Calu3 (cell line): Measurements from ENCODE around the gene OCA2. TPM values are rescaled to one million over a fixed set of nuclear protein-coding genes. Genes with fewer than 3 reads are reported as not detected.

Experiments used
- BruUV-seq: library from RNA; stranded (reverse); fragments of 400-500 nt; replicated peaks from 2 replicates; lab custom pipeline; 2021; lab: Mats Ljungman, UMichigan
- CTCF ChIA-PET: fragments of 300-600 bp; sonication (Branson Sonifier 250); formaldehyde crosslinking; loops from one replicate; lab custom pipeline; 2022; ENCODE audit warnings: antibody characterized with exemption; lab: Charles Lee
- DNase-seq: peaks from one replicate; pipeline ENCODE4 v3.0.0; 2022
- H3K27ac Mint-ChIP-seq: one replicate; pipeline ENCODE4 v1.8.0; 2022; ENCODE audit warnings: mixed read lengths; ENCODE audit not compliant: unreplicated experiment
- H3K27me3 Mint-ChIP-seq: one replicate; pipeline ENCODE4 v1.8.0; 2022; ENCODE audit warnings: mixed read lengths; ENCODE audit not compliant: unreplicated experiment
- H3K36me3 Mint-ChIP-seq: one replicate; pipeline ENCODE4 v1.8.0; 2022; ENCODE audit warnings: mild to moderate bottlenecking, moderate library complexity, mixed read lengths; ENCODE audit not compliant: insufficient read depth, unreplicated experiment
- H3K4me1 Mint-ChIP-seq: one replicate; pipeline ENCODE4 v1.8.0; 2022; ENCODE audit warnings: mild to moderate bottlenecking, low read depth, mixed read lengths; ENCODE audit not compliant: unreplicated experiment
- H3K4me3 Mint-ChIP-seq: one replicate; pipeline ENCODE4 v1.8.0; 2022; ENCODE audit warnings: mild to moderate bottlenecking, low read depth, moderate library complexity, mixed read lengths; ENCODE audit not compliant: unreplicated experiment
- H3K9me3 Mint-ChIP-seq: one replicate; pipeline ENCODE4 v1.8.0; 2022; ENCODE audit warnings: low read depth, mixed read lengths; ENCODE audit not compliant: unreplicated experiment
- CTCF ChIP-seq: fragments of 200-600 bp; IDR thresholded peaks from one replicate; pipeline ENCODE4 v1.8.0; 2022; ENCODE audit warnings: antibody characterized with exemption; ENCODE audit not compliant: unreplicated experiment
- intact Hi-C: fragments of 100-400 bp; cut with micrococcal nuclease; formaldehyde crosslinking; loops from one replicate; pipeline ENCODE4 v1.10.0; 2022; ENCODE audit not compliant: unreplicated experiment
- total RNA-seq: library from RNA; stranded (reverse); gene quantifications from 2 replicates; pipeline ENCODE4 v1.2.3, GENCODE V29; 2022

Gene OCA2
- total RNA-seq, 1 experiment from 2014 or later, result not detected

- no TSS peak for BruUV-seq
- TF ChIP-seq CTCF, result no peak
- H3K4me1 Mint-ChIP-seq, result no peaks in the 10 kb centered on the region
- no peaks in the 10 kb centered on the region for H3K36me3 Mint-ChIP-seq
- intact Hi-C loops, result no loop called here
- CTCF ChIA-PET, result no interaction called here
- no peaks in the 10 kb centered on the region for H3K27me3 Mint-ChIP-seq
- H3K27ac Mint-ChIP-seq, result no peak overlapping the region
- no peak for DNase-seq
- H3K4me3 Mint-ChIP-seq, result no peak overlapping the region
- no peaks in the 10 kb centered on the region for H3K9me3 Mint-ChIP-seq
Measured at GRCh38 chr15:27873039-27873438, 226.1 kb downstream of the OCA2 start.

GRCh38 chr15:27872355-27872754, 226.8 kb downstream of the OCA2 start:
- CTCF ChIA-PET, result no interaction called here
- H3K4me3 Mint-ChIP-seq, result no peak overlapping the region
- no peaks in the 10 kb centered on the region for H3K27me3 Mint-ChIP-seq
- intact Hi-C loops, result no loop called here
- no peak for TF ChIP-seq CTCF
- no peaks in the 10 kb centered on the region for H3K36me3 Mint-ChIP-seq
- no peak overlapping the region for H3K27ac Mint-ChIP-seq
- no peak for DNase-seq
- no peaks in the 10 kb centered on the region for H3K4me1 Mint-ChIP-seq
- no TSS peak for BruUV-seq
- H3K9me3 Mint-ChIP-seq, result no peaks in the 10 kb centered on the region

- Mint-ChIP-seq H3K27me3 (no peaks in the 10 kb centered on the region), H3K9me3 (no peaks in the 10 kb centered on the region), H3K4me1 (no peaks in the 10 kb centered on the region), H3K4me3 (no peak overlapping the region), H3K27ac (no peak overlapping the region), H3K36me3 (no peaks in the 10 kb centered on the region)
- DNase-seq, result no peak
- intact Hi-C loops, result no loop called here
- BruUV-seq, result no TSS peak
- no peak for TF ChIP-seq CTCF
- CTCF ChIA-PET, result no interaction called here
Measured at GRCh38 chr15:27871902-27872260, 227.2 kb downstream of the OCA2 start.

- intact Hi-C loops, result no loop called here
- no peak for DNase-seq
- CTCF ChIA-PET, result no interaction called here
- BruUV-seq, result no TSS peak
- Mint-ChIP-seq H3K27me3 (no peaks in the 10 kb centered on the region), H3K4me3 (no peak overlapping the region), H3K9me3 (no peaks in the 10 kb centered on the region), H3K36me3 (no peaks in the 10 kb centered on the region), H3K4me1 (no peaks in the 10 kb centered on the region), H3K27ac (no peak overlapping the region)
- TF ChIP-seq CTCF, result no peak
Measured at GRCh38 chr15:27871078-27871901, 227.8 kb downstream of the OCA2 start.
